GM23338 (cell line): ENCODE measurements around the gene NFATC3. TPM values are rescaled to one million over a fixed set of nuclear protein-coding genes. Genes with fewer than 3 reads are reported as not detected.

Experiments
- ATAC-seq: fragments of 200-7000 bp; cut with Tn5 transposase; 3 replicates; pipeline ENCODE4 v1.9.1; 2020
- DNase-seq: peaks from one replicate; pipeline ENCODE4 v3.0.0-alpha.2; 2015; ENCODE audit warnings: low spot score
- H2AFZ ChIP-seq: fragments of 200-600 bp; sonication (generic); 2 replicates; pipeline ENCODE4 v1.8.0; 2016; ENCODE audit warnings: antibody characterized with exemption, mild to moderate bottlenecking, moderate library complexity
- H3F3A ChIP-seq: fragments of 200-600 bp; sonication (generic); replicated peaks from 2 replicates; pipeline ENCODE4 v1.8.0; 2017; ENCODE audit warnings: antibody characterized with exemption, mixed run types, low read depth
- H3K27ac ChIP-seq: fragments of 200-600 bp; sonication (generic); 2 replicates; pipeline ENCODE4 v1.6.1; 2016; ENCODE audit warnings: low read depth
- H3K27me3 ChIP-seq: fragments of 200-600 bp; sonication (generic); 2 replicates; pipeline ENCODE4 v1.8.0; 2016; ENCODE audit warnings: mild to moderate bottlenecking, mixed run types, moderate library complexity; ENCODE audit not compliant: insufficient read depth
- H3K36me3 ChIP-seq: fragments of 200-600 bp; sonication (generic); 2 replicates; pipeline ENCODE4 v1.8.0; 2016; ENCODE audit warnings: mild to moderate bottlenecking; ENCODE audit not compliant: insufficient read depth
- H3K4me1 ChIP-seq: fragments of 200-600 bp; sonication (generic); 2 replicates; pipeline ENCODE4 v1.8.0; 2016; ENCODE audit warnings: mild to moderate bottlenecking, moderate library complexity; ENCODE audit not compliant: insufficient read depth
- H3K4me2 ChIP-seq: fragments of 200-600 bp; sonication (generic); 2 replicates; pipeline ENCODE4 v1.7.1; 2017; ENCODE audit warnings: mixed run types
- H3K4me3 ChIP-seq: fragments of 200-600 bp; sonication (generic); 2 replicates; pipeline ENCODE4 v1.6.1; 2016; ENCODE audit warnings: mixed run types
- H3K79me2 ChIP-seq: fragments of 200-600 bp; sonication (generic); replicated peaks from 2 replicates; pipeline ENCODE4 v1.8.0; 2017; ENCODE audit warnings: mild to moderate bottlenecking; ENCODE audit not compliant: insufficient read depth
- H3K9me2 ChIP-seq: fragments of 200-600 bp; sonication (generic); 2 replicates; pipeline ENCODE4 v1.8.0; 2017; ENCODE audit not compliant: insufficient read depth
- H4K20me1 ChIP-seq: fragments of 200-600 bp; sonication (generic); replicated peaks from 2 replicates; pipeline ENCODE4 v1.8.0; 2017; ENCODE audit warnings: mild to moderate bottlenecking; ENCODE audit not compliant: insufficient read depth
- H3K27ac Mint-ChIP-seq: 2 replicates; pipeline ENCODE4 v1.8.0; 2020; ENCODE audit warnings: inconsistent platforms, mild to moderate bottlenecking, moderate library complexity, mixed read lengths
- H3K27me3 Mint-ChIP-seq: 3 replicates; pipeline ENCODE4 v1.8.0; 2022; ENCODE audit warnings: low read depth, mild to moderate bottlenecking, moderate library complexity, mixed read lengths, inconsistent platforms; ENCODE audit not compliant: insufficient read depth, poor library complexity
- H3K36me3 Mint-ChIP-seq: 3 replicates; pipeline ENCODE4 v1.8.0; 2021; ENCODE audit warnings: low read depth, mild to moderate bottlenecking, inconsistent platforms, moderate library complexity, mixed read lengths
- H3K4me1 Mint-ChIP-seq: 3 replicates; pipeline ENCODE4 v1.8.0; 2020; ENCODE audit warnings: mild to moderate bottlenecking, inconsistent platforms, mixed read lengths
- H3K4me3 Mint-ChIP-seq: 3 replicates; pipeline ENCODE4 v1.8.0; 2021; ENCODE audit warnings: moderate library complexity, mild to moderate bottlenecking, inconsistent platforms, mixed read lengths
- H3K9me3 Mint-ChIP-seq: 3 replicates; pipeline ENCODE4 v1.8.0; 2020; ENCODE audit warnings: moderate library complexity, mild to moderate bottlenecking, inconsistent platforms, mixed read lengths
- CTCF ChIP-seq, 2 experiments: fragments of 200-600 bp in 1 of 2; sonication (generic) in 1 of 2; conservative IDR thresholded peaks; 2 replicates each; pipeline versions ENCODE4 v1.5.1 to v1.6.1; 2016 to 2017; ENCODE audit warnings: antibody characterized with exemption in 2 of 2, low read depth in 2 of 2, mild to moderate bottlenecking in 2 of 2, moderate library complexity in 1 of 2
- ETS1 ChIP-seq: IDR thresholded peaks from 2 replicates; pipeline ENCODE4 v1.6.1; 2016; ENCODE audit warnings: antibody characterized with exemption
- NANOG ChIP-seq: IDR thresholded peaks from 2 replicates; pipeline ENCODE4 v1.6.1; 2016; ENCODE audit warnings: antibody characterized with exemption, borderline replicate concordance
- POLR2AphosphoS5 ChIP-seq: IDR thresholded peaks from 2 replicates; pipeline ENCODE4 v1.6.1; 2016; ENCODE audit warnings: antibody characterized with exemption, low read depth
- ZNF462 ChIP-seq: fragments of 250-450 bp; sonication (Bioruptor Pico); IDR thresholded peaks from 2 replicates; pipeline ENCODE4 v1.5.0; 2020; ENCODE audit warnings: mild to moderate bottlenecking, moderate library complexity
- polyA plus RNA-seq: library from polyadenylated mRNA; unstranded; fragments of >200 nt; fragmentation: Nextera tagmentation; extraction: Ambion mirVana; gene quantifications from 2 replicates; pipeline ENCODE4 v1.2.1, GENCODE V29; 2016
- total RNA-seq: library from RNA; depleted of rRNA; stranded (reverse); fragments of >200 nt; shearing (Covaris generic); gene quantifications from 2 replicates; pipeline ENCODE4 v1.2.3, GENCODE V29; 2014

NFATC3 gene
- total and polyA plus RNA-seq, 2 experiments from 2014 or later: 9.2 to 40.9 TPM

GRCh38 chr16:68072038-68072695 lies 13.0 kb upstream of the NFATC3 start:
- ATAC-seq (no peak), DNase-seq (no peak)
- no peaks in the 10 kb centered on the region for H3K36me3 ChIP-seq

More at GRCh38 chr16:68072038-68072695, 13.0 kb upstream of the NFATC3 start:
- Histone ChIP-seq H3K27ac (no peak overlapping the region), H3K27me3 (no peaks in the 10 kb centered on the region), H4K20me1 (no peaks in the 10 kb centered on the region; the same call in none of the 2 replicates), H3K4me1 (no peaks in the 10 kb centered on the region), H3K4me2 (no peak overlapping the region), H3K4me3 (no peak overlapping the region), H3K9me2 (no peaks in the 10 kb centered on the region), H2AFZ (no peak overlapping the region), H3F3A (no peaks in the 10 kb centered on the region), H3K79me2 (no peaks in the 10 kb centered on the region)
- H3K27me3 Mint-ChIP-seq: peaks cover 7% of the 10 kb centered on the region
- H3K4me3 Mint-ChIP-seq: no peak overlapping the region
- TF ChIP-seq NANOG (no peak), ZNF462 (CRISPR knock-in tag) (no peak), POLR2AphosphoS5 (no peak), ETS1 (no peak), CTCF (conservative IDR thresholded peaks at IDR 0.05; ENCODE audit: low read depth in 2 of 2) (no peak)
- H3K9me3 Mint-ChIP-seq: no peaks in the 10 kb centered on the region
- no peak overlapping the region for H3K27ac Mint-ChIP-seq
- no peaks in the 10 kb centered on the region for H3K4me1 Mint-ChIP-seq
- H3K36me3 Mint-ChIP-seq: peaks cover 41% of the 10 kb centered on the region
